Measurements from ENCODE around the gene ALDH3A2.
"Not testable (repeated sequence)": the region's sequence is repeated elsewhere in the genome, so short reads cannot be mapped to it uniquely, and the experiment has no call there.

Gene ALDH3A2

DNA sequence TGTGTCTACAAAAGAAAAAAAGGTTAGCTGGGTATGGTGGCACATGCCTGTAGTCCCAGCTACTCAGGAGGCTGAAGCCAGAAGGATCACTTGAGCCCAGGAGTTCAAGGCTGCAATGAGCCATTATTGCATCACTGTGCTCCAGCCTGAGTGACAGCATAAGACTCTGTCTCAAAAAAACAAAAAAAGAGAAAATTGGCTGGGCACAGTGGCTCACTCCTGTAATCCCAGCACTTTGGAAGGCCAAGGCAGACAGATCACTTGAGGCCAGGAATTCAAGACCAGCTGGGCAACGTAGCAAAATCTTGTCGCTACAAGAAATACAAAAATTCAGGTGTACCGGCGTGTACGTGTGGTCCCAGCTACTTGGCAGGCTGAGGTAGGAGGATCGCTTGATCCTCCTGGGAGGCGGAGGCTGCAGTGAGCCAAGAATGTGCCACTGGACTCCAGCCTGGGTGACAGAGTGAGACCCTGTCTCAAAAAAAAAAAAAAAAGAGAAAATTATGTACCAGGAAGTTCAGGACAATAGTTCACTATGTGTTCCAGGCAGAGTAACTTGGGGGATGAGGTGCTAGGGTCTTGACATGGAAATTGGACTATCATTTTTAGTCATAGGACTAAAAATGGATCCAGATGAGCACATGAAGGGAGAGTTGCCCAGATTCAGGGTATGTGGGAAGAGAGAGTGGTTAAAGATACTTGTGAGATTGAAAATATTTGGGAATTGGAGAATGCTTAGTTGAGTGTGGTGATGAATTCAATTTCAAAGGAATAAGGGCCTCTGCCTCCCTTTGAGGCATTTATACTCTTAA lies 11.0 kb downstream of the ALDH3A2 start:
- no peak overlapping the region for H3K4me3 ChIP-seq (ENCODE audit: low read depth, low read length)
- TF ChIP-seq, protein P1, sequence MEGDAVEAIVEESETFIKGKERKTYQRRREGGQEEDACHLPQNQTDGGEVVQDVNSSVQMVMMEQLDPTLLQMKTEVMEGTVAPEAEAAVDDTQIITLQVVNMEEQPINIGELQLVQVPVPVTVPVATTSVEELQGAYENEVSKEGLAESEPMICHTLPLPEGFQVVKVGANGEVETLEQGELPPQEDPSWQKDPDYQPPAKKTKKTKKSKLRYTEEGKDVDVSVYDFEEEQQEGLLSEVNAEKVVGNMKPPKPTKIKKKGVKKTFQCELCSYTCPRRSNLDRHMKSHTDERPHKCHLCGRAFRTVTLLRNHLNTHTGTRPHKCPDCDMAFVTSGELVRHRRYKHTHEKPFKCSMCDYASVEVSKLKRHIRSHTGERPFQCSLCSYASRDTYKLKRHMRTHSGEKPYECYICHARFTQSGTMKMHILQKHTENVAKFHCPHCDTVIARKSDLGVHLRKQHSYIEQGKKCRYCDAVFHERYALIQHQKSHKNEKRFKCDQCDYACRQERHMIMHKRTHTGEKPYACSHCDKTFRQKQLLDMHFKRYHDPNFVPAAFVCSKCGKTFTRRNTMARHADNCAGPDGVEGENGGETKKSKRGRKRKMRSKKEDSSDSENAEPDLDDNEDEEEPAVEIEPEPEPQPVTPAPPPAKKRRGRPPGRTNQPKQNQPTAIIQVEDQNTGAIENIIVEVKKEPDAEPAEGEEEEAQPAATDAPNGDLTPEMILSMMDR (IDR thresholded peaks at IDR 0.05; ENCODE audit: low read depth, low read length): no peak

DNA sequence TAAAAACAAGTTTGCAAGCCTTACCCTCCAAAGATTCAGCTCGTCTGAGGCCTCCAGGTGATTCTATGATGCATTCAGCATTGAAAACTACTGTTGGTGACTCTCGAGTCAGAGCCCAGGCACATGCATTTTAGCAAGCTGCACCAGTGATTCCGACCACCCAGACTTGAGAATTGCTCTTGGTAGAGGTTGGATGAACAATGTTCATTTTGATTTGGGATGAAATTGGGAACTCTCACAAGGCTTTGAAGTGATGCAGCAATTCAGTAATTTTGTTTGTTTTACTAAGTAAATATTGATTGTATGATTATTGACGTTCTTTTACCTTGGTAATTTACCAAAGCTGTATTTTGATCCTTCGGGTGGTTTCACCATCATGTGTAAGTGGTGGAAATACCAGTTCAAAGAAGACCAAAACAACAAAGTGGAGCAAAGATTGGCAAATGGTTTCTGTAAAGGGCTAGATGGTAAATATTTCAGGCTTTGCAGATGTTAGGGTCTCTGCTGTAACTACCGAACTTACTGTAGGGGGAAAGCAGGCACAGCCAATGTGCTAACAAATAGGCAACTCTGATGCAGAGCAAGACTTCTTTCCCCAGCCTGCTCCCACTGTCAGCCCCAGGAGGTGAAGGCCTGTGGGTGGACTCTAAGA lies 11.8 kb downstream of the ALDH3A2 start:
- H3K4me3 ChIP-seq (ENCODE audit: low read depth, low read length): no peak overlapping the region
- TF ChIP-seq, protein P1 (IDR thresholded peaks at IDR 0.05; ENCODE audit: low read depth, low read length): no peak

DNA sequence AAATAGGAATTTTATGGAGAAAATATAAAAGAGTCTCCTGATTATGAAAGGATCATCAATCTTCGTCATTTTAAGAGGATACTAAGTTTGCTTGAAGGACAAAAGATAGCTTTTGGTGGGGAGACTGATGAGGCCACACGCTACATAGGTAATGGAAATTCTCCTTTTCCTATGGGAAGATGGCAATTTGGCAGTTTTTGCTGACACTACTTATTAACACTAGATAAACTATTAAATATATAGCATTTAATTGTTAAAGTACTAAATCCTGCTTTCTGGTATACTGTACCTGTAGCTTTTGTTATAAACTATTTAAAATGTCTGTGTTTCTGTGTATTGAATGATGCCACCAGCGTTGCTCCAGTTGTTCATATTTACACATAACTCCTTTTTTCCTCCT lies 12.6 kb downstream of the ALDH3A2 start:
- TF ChIP-seq, protein P1 (IDR thresholded peaks at IDR 0.05; ENCODE audit: low read depth, low read length): no peak
- no peak overlapping the region for H3K4me3 ChIP-seq (ENCODE audit: low read depth, low read length)

DNA sequence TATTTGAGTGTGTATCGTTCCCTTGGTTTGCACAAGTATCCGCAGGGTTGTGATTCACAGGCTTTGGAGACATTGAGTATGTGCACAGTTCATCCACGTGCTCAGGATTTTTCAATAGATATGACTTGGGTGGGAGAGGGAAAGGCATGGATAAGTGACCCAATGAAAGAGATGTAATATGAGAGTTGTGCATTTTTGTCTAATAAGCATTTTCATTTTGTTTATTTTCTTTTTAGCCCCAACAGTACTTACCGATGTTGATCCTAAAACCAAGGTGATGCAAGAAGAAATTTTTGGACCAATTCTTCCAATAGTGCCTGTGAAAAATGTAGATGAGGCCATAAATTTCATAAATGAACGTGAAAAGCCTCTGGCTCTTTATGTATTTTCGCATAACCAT lies 14.5 kb downstream of the ALDH3A2 start:
- TF ChIP-seq, protein P1 (IDR thresholded peaks at IDR 0.05; ENCODE audit: low read depth, low read length): no peak
- H3K4me3 ChIP-seq (ENCODE audit: low read depth, low read length): no peak overlapping the region

DNA sequence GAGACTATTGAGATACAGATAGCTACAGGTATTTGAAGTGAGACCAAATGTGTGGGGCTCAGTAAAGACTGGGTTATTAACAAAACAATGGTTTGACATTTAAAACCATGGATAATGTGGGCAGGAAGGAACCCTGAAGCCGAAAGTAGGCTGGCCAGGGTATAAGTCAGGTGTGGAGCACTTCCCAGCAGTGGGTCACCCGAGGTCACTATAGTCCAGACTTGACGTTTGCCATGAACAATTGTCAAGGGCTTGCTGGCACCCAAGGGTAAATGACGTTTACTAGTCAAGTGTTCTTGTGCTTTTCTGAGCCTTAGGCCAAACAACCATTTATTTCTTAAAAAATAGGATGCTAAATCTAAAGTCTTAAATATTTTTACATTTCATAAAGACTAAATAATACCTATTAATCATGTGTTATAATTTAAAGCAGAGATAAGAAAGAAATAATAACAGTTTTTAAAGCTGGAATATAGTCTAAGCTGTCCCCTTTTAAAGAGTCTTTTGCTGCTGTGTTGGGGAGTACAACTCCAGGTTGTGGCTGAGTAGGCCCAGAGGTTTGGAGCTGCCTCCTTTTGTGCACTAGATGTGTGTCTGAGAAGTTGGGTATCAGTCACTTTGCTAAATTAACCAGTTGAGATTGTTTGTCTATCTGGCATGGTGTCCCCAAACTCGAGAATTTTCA lies 15.7 kb downstream of the ALDH3A2 start:
- H3K4me3 ChIP-seq (ENCODE audit: low read depth, low read length): no peak overlapping the region
- TF ChIP-seq, protein P1 (IDR thresholded peaks at IDR 0.05; ENCODE audit: low read depth, low read length): no peak

DNA sequence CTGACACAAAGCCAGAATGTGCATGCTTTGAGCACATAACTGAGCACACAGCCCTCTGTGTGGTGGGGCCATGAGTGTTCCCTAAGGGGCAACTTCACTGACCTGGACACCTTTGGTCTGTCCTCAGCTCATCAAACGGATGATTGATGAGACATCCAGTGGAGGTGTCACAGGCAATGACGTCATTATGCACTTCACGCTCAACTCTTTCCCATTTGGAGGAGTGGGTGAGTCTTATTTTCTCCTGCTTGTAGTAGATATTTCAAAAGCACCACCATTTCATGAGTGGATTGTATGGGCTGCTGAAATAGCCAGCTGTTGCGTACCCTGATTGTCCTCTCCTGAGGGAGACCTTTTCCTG lies 16.2 kb downstream of the ALDH3A2 start:
- TF ChIP-seq, protein P1 (IDR thresholded peaks at IDR 0.05; ENCODE audit: low read depth, low read length): no peak
- no peak overlapping the region for H3K4me3 ChIP-seq (ENCODE audit: low read depth, low read length)

DNA sequence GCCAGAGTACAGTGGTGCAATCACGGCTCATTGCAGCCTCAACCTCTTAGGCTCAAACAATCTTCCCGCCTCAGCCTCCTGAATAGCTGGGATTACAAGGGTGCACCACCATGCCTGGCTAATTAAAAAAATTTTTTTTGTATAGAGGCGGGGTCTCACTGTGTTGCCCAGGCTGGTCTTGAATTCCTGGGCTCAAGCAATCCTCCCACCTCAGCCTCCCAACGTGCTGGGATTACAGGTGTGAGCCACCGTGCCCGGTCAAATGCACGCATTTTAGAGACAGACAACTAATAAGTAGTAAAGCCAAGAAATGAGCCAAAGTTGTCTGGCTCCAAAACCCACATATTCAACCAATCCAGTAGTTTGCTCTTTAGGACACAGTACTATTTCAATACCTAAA lies 21.1 kb downstream of the ALDH3A2 start:
- not testable (repeated sequence) for H3K4me3 ChIP-seq (ENCODE audit: low read depth, low read length)
